OCI-LY3 (cell line): ENCODE measurements around the gene SVBP.

Experiments
- H2AFZ ChIP-seq: fragments of 200-600, 300-600 bp; shearing (Covaris generic); 2 replicates; pipeline ENCODE4 v1.6.0; 2014; ENCODE audit warnings: antibody characterized with exemption, low read depth, low read length
- H3K27ac ChIP-seq: fragments of 200-600, 300-600 bp; sonication (generic); 2 replicates; pipeline ENCODE4 v1.5.1; 2014; ENCODE audit warnings: mild to moderate bottlenecking, low read length, moderate library complexity, mixed read lengths
- H3K27me3 ChIP-seq: fragments of 200-600, 300-600 bp; sonication (generic); 2 replicates; pipeline ENCODE4 v1.6.1; 2014; ENCODE audit warnings: low read depth, low read length, mixed read lengths
- H3K36me3 ChIP-seq: fragments of 200-600, 300-600 bp; sonication (generic); replicated peaks from 2 replicates; pipeline ENCODE3; 2014; ENCODE audit warnings: low read depth, low read length, mixed read lengths
- H3K4me1 ChIP-seq: fragments of 300-600, 200-600 bp; sonication (generic); 2 replicates; pipeline ENCODE4 v1.6.1; 2014; ENCODE audit warnings: low read length, mixed read lengths
- H3K4me2 ChIP-seq: fragments of 200-600, 300-600 bp; sonication (generic); 2 replicates; pipeline ENCODE4 v1.6.1; 2014; ENCODE audit warnings: low read length, mixed read lengths
- H3K4me3 ChIP-seq: fragments of 300-600, 200-600 bp; sonication (generic); 2 replicates; pipeline ENCODE4 v1.5.1; 2014; ENCODE audit warnings: antibody characterized with exemption, mild to moderate bottlenecking, low read length, moderate library complexity
- H3K79me2 ChIP-seq: fragments of 300-600, 200-600 bp; shearing (Covaris generic); 2 replicates; pipeline ENCODE4 v1.6.1; 2014; ENCODE audit warnings: mild to moderate bottlenecking, low read length, mixed read lengths
- H3K9ac ChIP-seq: fragments of 300-600, 200-600 bp; shearing (Covaris generic); 2 replicates; pipeline ENCODE4 v1.6.0; 2014; ENCODE audit warnings: mild to moderate bottlenecking, low read length, moderate library complexity
- H3K9me3 ChIP-seq: fragments of 200-600, 300-600 bp; shearing (Covaris generic); 2 replicates; pipeline ENCODE4 v1.6.1; 2014; ENCODE audit warnings: low read length, mixed read lengths; ENCODE audit not compliant: insufficient read depth
- H4K20me1 ChIP-seq: fragments of 200-600, 300-600 bp; sonication (generic); 2 replicates; pipeline ENCODE4 v1.6.1; 2016; ENCODE audit warnings: low read length, mixed read lengths; ENCODE audit not compliant: insufficient read depth
- CTCF ChIP-seq: fragments of 200-600, 300-600 bp; sonication (generic); IDR thresholded peaks from 2 replicates; pipeline ENCODE4 v1.5.1; 2014; ENCODE audit warnings: antibody characterized with exemption, low read length, low read depth
- EZH2phosphoT487 ChIP-seq: fragments of 200-600 bp; shearing (Covaris generic); IDR thresholded peaks from 2 replicates; pipeline ENCODE4 v1.6.1; 2018; ENCODE audit warnings: antibody characterized with exemption, mixed run types, low read depth

SVBP gene

GRCh38 chr1:42766741-42767509 lies 50.3 kb downstream of the SVBP start, which contains the start of the genes C1orf50 and P3H1:
TSS of gene C1orf50 (plus strand) at chr1:42767249. CDS start at chr1:42767312, 63 bp downstream.
TSS of gene P3H1 (minus strand) at chr1:42767028. CDS start at chr1:42766971, 57 bp downstream.
- H4K20me1 ChIP-seq: peaks cover 9% of the 10 kb centered on the region
- peak within 1 kb of the TSS; percentile 97 for H3K4me3 ChIP-seq
- H3K27me3 ChIP-seq: no peaks in the 10 kb centered on the region
- TF ChIP-seq EZH2phosphoT487 (no peak), CTCF (no peak)
- H3K4me2 ChIP-seq: peak within 1 kb of the TSS; percentile 89
- peak within 1 kb of the TSS; percentile 68 for H2AFZ ChIP-seq
- peak within 1 kb of the TSS; percentile 34; the same call in 1 of the 2 replicates for H3K27ac ChIP-seq
- H3K9me3 ChIP-seq: no peaks in the 10 kb centered on the region
- H3K9ac ChIP-seq: peak within 1 kb of the TSS; percentile 84
- peaks cover 43% of the 10 kb centered on the region for H3K79me2 ChIP-seq
- no peaks in the 10 kb centered on the region for H3K36me3 ChIP-seq
- peaks cover 13% of the 10 kb centered on the region for H3K4me1 ChIP-seq

DNA sequence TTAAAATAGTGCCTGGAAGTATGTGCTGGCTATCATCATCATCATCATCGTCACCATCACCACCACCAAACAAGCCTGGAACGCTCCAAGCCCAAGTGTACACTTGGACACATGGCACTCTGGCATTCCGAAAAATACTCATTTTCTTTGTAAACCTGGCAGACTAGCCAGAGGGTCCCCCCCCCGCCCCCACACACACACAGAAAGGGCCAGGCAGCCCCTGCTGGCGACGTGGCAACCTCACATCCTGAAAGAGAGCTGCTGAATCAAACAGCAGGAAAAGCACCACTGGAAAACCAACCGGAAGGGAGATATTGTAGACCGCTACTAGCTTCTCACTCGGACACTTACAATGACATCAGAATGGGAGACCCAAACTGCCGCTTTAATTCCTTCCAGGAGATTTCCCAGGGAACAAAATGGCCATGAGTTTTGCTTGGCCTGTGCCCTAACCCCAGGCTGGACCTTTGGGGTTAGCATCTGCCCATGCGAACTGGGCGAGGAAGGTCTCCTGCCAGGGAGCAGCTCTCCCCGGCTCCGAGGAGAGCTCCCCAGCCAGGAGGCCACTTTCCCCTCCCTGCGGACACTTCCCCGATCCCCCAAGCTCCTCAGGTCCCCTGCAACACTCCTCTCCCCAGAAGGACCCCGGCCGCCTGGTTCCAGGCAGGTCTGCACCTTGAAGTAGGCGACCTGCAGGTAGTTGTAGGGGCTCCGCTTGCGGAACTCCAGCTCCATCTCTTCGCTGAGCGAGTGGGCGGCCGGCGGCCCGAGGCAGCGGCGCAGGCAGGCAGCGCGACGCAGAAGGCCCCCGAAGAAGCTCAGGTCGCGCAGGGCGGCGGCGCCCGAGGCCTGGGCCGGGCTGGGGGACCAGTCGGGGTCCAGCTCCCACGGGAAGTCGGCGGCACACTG lies 51.1 kb downstream of the SVBP start:
- H3K9me3 ChIP-seq: no peaks in the 10 kb centered on the region
- H3K4me2 ChIP-seq: peak overlapping the region; percentile 89
- peak overlapping the region; percentile 84 for H3K9ac ChIP-seq
- H3K79me2 ChIP-seq: peaks cover 43% of the 10 kb centered on the region
- H2AFZ ChIP-seq: peak overlapping the region; percentile 68; the same call in 1 of the 2 replicates
- peak overlapping the region; percentile 96 for H3K4me3 ChIP-seq
- H3K27me3 ChIP-seq: no peaks in the 10 kb centered on the region
- peak overlapping the region; percentile 31; the same call in 1 of the 2 replicates for H3K27ac ChIP-seq
- H3K36me3 ChIP-seq: no peaks in the 10 kb centered on the region
- TF ChIP-seq CTCF (peak; percentile 45), EZH2phosphoT487 (no peak)
- H4K20me1 ChIP-seq: peaks cover 9% of the 10 kb centered on the region
- peaks cover 13% of the 10 kb centered on the region for H3K4me1 ChIP-seq

- Histone ChIP-seq H2AFZ (no peak overlapping the region), H3K9me3 (no peaks in the 10 kb centered on the region), H3K4me1 (peaks cover 13% of the 10 kb centered on the region), H3K4me2 (peak overlapping the region; percentile 89), H4K20me1 (peaks cover 9% of the 10 kb centered on the region), H3K36me3 (no peaks in the 10 kb centered on the region), H3K27ac (no peak overlapping the region), H3K9ac (peak overlapping the region; percentile 84), H3K27me3 (no peaks in the 10 kb centered on the region), H3K79me2 (peaks cover 43% of the 10 kb centered on the region), H3K4me3 (peak overlapping the region; percentile 96)
- TF ChIP-seq CTCF: no peak
- no peak for TF ChIP-seq EZH2phosphoT487
These were observed 51.9 kb downstream of the SVBP start for GRCh38 chr1:42765269-42765668.

DNA sequence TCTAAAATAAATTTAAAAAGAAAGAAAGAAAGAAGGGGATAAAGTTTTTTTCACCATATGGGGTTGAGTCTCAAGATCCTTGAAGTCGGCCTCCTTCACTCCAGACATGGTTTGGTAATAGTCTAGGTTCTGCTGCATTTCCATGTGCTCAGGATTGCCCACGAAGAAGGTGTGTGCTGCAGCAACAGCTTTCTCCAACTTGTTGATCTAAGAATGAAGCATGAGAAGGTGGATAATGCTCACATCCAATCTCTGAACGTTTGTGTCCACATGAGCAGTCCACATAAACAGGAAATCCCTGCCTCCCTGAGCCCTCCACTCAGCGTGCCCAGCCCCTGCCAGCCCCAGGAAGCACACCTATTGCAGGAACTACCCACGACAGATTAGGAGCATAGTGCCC lies 54.9 kb downstream of the SVBP start:
- Histone ChIP-seq H2AFZ (no peak overlapping the region), H3K27me3 (no peaks in the 10 kb centered on the region), H3K4me3 (no peak overlapping the region), H3K27ac (no peak overlapping the region), H3K9ac (no peak overlapping the region), H4K20me1 (peaks cover 9% of the 10 kb centered on the region), H3K4me1 (peaks cover 8% of the 10 kb centered on the region), H3K4me2 (no peak overlapping the region), H3K36me3 (no peaks in the 10 kb centered on the region), H3K79me2 (peaks cover 25% of the 10 kb centered on the region), H3K9me3 (no peaks in the 10 kb centered on the region)
- TF ChIP-seq CTCF: no peak
- no peak for TF ChIP-seq EZH2phosphoT487
